Astrocyte (in vitro differentiated cells and primary cell): ENCODE results near the gene PRKCA. TPM values are rescaled to one million over a fixed set of nuclear protein-coding genes. Genes with fewer than 3 reads are reported as not detected.
A peak's percentile ranks its signal among the peaks of the same experiment; 100 is the strongest.

Experiments used
- DNase-seq: peaks from one replicate; pipeline ENCODE4 v3.0.0-alpha.2; 2010; ENCODE audit warnings: low read depth
- FAIRE-seq: peaks from 2 replicates; lab custom pipeline; 2011; peaks lifted over from hg19 to GRCh38; lab: Jason Lieb, UNC
- H2AFZ ChIP-seq: 2 replicates; pipeline ENCODE4 v1.6.0; 2012; ENCODE audit warnings: low read depth, low read length, inconsistent platforms
- H3K27ac ChIP-seq: 2 replicates; pipeline ENCODE4 v1.5.1; 2011; ENCODE audit warnings: low read depth, low read length, inconsistent platforms
- H3K27me3 ChIP-seq: 2 replicates; pipeline ENCODE4 v1.6.0; 2011; ENCODE audit warnings: low read length, inconsistent platforms; ENCODE audit not compliant: insufficient read depth
- H3K36me3 ChIP-seq: 2 replicates; pipeline ENCODE4 v1.5.1; 2011; ENCODE audit warnings: low read length, inconsistent platforms; ENCODE audit not compliant: insufficient read depth
- H3K4me1 ChIP-seq: 2 replicates; pipeline ENCODE4 v1.5.1; 2011; ENCODE audit warnings: low read length, inconsistent platforms; ENCODE audit not compliant: insufficient read depth
- H3K4me2 ChIP-seq: 2 replicates; pipeline ENCODE4 v1.6.0; 2012; ENCODE audit warnings: low read length, inconsistent platforms
- H3K4me3 ChIP-seq: 2 replicates; pipeline ENCODE4 v1.5.1; 2011; ENCODE audit warnings: low read depth, mild to moderate bottlenecking, low read length, inconsistent platforms; ENCODE audit not compliant: insufficient read depth
- H3K79me2 ChIP-seq: 2 replicates; pipeline ENCODE4 v1.6.0; 2012; ENCODE audit warnings: mild to moderate bottlenecking, low read length, inconsistent platforms; ENCODE audit not compliant: insufficient read depth
- H3K9ac ChIP-seq: 2 replicates; pipeline ENCODE4 v1.6.0; 2012; ENCODE audit warnings: mild to moderate bottlenecking, low read length, inconsistent platforms
- H3K9me3 ChIP-seq: 2 replicates; pipeline ENCODE4 v1.5.1; 2012; ENCODE audit warnings: low read depth, mild to moderate bottlenecking, low read length, inconsistent platforms; ENCODE audit not compliant: insufficient read depth
- H4K20me1 ChIP-seq: 2 replicates; pipeline ENCODE4 v1.6.0; 2012; ENCODE audit warnings: low read length, inconsistent platforms; ENCODE audit not compliant: insufficient read depth
- H3K27ac Mint-ChIP-seq: one replicate; pipeline ENCODE4 v1.8.0; 2021; ENCODE audit warnings: mild to moderate bottlenecking, mixed read lengths; ENCODE audit not compliant: unreplicated experiment
- H3K27me3 Mint-ChIP-seq: one replicate; pipeline ENCODE4 v1.8.0; 2021; ENCODE audit warnings: low read depth, mixed read lengths; ENCODE audit not compliant: unreplicated experiment
- H3K36me3 Mint-ChIP-seq: one replicate; pipeline ENCODE4 v1.8.0; 2021; ENCODE audit warnings: low read depth, mixed read lengths; ENCODE audit not compliant: unreplicated experiment
- H3K4me1 Mint-ChIP-seq: one replicate; pipeline ENCODE4 v1.8.0; 2021; ENCODE audit warnings: low read depth, mixed read lengths; ENCODE audit not compliant: unreplicated experiment
- H3K4me3 Mint-ChIP-seq: one replicate; pipeline ENCODE4 v1.8.0; 2021; ENCODE audit warnings: mild to moderate bottlenecking, moderate library complexity, mixed read lengths; ENCODE audit not compliant: unreplicated experiment
- H3K9me3 Mint-ChIP-seq: one replicate; pipeline ENCODE4 v1.8.0; 2021; ENCODE audit warnings: mild to moderate bottlenecking, mixed read lengths; ENCODE audit not compliant: unreplicated experiment
- EZH2 ChIP-seq: IDR thresholded peaks from 2 replicates; pipeline ENCODE4 v1.6.1; 2012; ENCODE audit warnings: mild to moderate bottlenecking, low read length, inconsistent platforms; ENCODE audit not compliant: insufficient read depth
- total RNA-seq: library from RNA; stranded (reverse); gene quantifications from 2 replicates; pipeline ENCODE4 v1.2.1, GENCODE V29; 2021
- TF ChIP-seq, protein P1 (sequence below): IDR thresholded peaks from 2 replicates; pipeline ENCODE4 v1.5.1; 2011; ENCODE audit warnings: low read depth, mild to moderate bottlenecking, inconsistent platforms, low read length, moderate library complexity; ENCODE audit not compliant: insufficient read depth

Gene PRKCA
- total RNA-seq, 1 donor from 2014 or later = 49.9 TPM

- peaks cover 2% of the 10 kb centered on the region for H3K36me3 Mint-ChIP-seq
- Histone ChIP-seq H3K4me1 (peaks cover 2% of the 10 kb centered on the region), H2AFZ (no peak overlapping the region), H3K36me3 (no peaks in the 10 kb centered on the region), H3K27me3 (no peaks in the 10 kb centered on the region), H3K79me2 (no peaks in the 10 kb centered on the region), H3K4me2 (no peak overlapping the region), H3K9me3 (no peaks in the 10 kb centered on the region), H3K4me3 (no peak overlapping the region), H3K27ac (no peak overlapping the region), H4K20me1 (no peaks in the 10 kb centered on the region), H3K9ac (no peak overlapping the region)
- DNase-seq = no peak
- no peak overlapping the region for H3K27ac Mint-ChIP-seq
- no peak overlapping the region for H3K4me3 Mint-ChIP-seq
- TF ChIP-seq, protein P1, sequence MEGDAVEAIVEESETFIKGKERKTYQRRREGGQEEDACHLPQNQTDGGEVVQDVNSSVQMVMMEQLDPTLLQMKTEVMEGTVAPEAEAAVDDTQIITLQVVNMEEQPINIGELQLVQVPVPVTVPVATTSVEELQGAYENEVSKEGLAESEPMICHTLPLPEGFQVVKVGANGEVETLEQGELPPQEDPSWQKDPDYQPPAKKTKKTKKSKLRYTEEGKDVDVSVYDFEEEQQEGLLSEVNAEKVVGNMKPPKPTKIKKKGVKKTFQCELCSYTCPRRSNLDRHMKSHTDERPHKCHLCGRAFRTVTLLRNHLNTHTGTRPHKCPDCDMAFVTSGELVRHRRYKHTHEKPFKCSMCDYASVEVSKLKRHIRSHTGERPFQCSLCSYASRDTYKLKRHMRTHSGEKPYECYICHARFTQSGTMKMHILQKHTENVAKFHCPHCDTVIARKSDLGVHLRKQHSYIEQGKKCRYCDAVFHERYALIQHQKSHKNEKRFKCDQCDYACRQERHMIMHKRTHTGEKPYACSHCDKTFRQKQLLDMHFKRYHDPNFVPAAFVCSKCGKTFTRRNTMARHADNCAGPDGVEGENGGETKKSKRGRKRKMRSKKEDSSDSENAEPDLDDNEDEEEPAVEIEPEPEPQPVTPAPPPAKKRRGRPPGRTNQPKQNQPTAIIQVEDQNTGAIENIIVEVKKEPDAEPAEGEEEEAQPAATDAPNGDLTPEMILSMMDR = no peak
- TF ChIP-seq EZH2 = no peak
- no peaks in the 10 kb centered on the region for H3K27me3 Mint-ChIP-seq
- peaks cover 3% of the 10 kb centered on the region for H3K4me1 Mint-ChIP-seq
- no peak for FAIRE-seq
- H3K9me3 Mint-ChIP-seq = no peaks in the 10 kb centered on the region
Measured at GRCh38 chr17:66772148-66772812, 469.9 kb downstream of the PRKCA start.

DNA sequence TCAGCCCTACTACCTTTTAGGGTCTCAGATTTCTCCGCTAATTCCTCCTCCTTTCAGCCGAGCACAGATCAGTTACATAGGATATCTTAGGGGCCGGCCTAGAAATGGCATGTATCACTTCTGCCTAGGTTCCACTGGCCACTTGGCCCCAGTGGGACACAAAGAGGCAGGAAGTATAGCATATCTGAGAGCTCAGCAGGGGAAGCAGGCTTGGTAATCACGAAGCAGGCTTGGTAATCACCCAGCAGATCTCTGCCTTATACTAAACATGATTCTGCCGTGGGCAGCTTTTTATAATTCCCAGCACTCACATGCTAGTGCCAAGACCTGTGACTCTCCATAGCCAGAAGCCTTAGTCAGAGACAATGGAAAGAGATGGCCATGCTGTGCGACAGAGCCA lies 472.9 kb downstream of the PRKCA start:
- Histone ChIP-seq H3K27ac (no peak overlapping the region), H2AFZ (no peak overlapping the region), H4K20me1 (no peaks in the 10 kb centered on the region), H3K4me3 (no peak overlapping the region), H3K36me3 (no peaks in the 10 kb centered on the region), H3K27me3 (no peaks in the 10 kb centered on the region), H3K4me1 (peaks cover 8% of the 10 kb centered on the region), H3K9me3 (no peaks in the 10 kb centered on the region), H3K4me2 (no peak overlapping the region), H3K79me2 (no peaks in the 10 kb centered on the region), H3K9ac (no peak overlapping the region)
- TF ChIP-seq, protein P1 = no peak
- no peak for TF ChIP-seq EZH2
- Mint-ChIP-seq H3K27me3 (no peaks in the 10 kb centered on the region), H3K4me3 (no peak overlapping the region), H3K4me1 (peaks cover 7% of the 10 kb centered on the region), H3K36me3 (peaks cover 7% of the 10 kb centered on the region), H3K9me3 (no peaks in the 10 kb centered on the region), H3K27ac (peak overlapping the region; percentile 4)
- FAIRE-seq (no peak), DNase-seq (no peak)

DNA sequence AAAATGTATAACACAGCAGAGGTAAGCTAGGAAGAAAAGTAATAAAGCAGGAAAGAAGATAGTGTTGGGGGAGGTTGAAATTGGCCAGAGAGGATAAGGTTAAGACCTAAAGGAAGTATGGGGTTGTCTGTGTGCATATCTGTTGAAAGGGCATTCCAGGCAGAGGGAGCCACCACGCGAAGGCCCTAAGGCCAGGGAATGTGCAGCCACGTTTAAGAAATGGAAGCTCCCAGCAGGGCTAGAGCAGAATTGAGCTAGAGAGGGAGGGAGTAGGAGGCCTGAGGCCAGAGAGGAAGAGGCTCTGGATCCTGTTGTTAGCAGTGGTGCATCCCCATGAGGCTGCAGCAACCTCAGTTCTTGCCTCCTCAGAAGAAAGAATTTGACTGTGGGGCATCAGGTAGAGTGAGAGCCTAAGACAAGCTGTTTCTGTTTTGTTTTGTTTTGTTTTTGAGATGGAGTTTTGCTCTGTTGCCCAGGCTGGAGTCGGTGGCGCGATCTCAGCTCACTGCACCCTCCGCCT lies 473.5 kb downstream of the PRKCA start:
- no peak for DNase-seq
- H3K4me3 Mint-ChIP-seq = no peak overlapping the region
- H3K36me3 Mint-ChIP-seq = peaks cover 7% of the 10 kb centered on the region
- no peaks in the 10 kb centered on the region for H3K27me3 ChIP-seq
- H2AFZ ChIP-seq = no peak overlapping the region
- peaks cover 8% of the 10 kb centered on the region for H3K4me1 ChIP-seq
- no peaks in the 10 kb centered on the region for H3K27me3 Mint-ChIP-seq
- H3K27ac ChIP-seq = no peak overlapping the region
- no peaks in the 10 kb centered on the region for H3K36me3 ChIP-seq
- H3K4me3 ChIP-seq = no peak overlapping the region
- no peaks in the 10 kb centered on the region for H4K20me1 ChIP-seq
- FAIRE-seq = no peak
- H3K4me2 ChIP-seq = no peak overlapping the region
- TF ChIP-seq, protein P1 = no peak
- no peak for TF ChIP-seq EZH2
- no peak overlapping the region for H3K9ac ChIP-seq
- H3K79me2 ChIP-seq = no peaks in the 10 kb centered on the region
- H3K9me3 ChIP-seq = no peaks in the 10 kb centered on the region
- H3K4me1 Mint-ChIP-seq = peaks cover 7% of the 10 kb centered on the region
- no peaks in the 10 kb centered on the region for H3K9me3 Mint-ChIP-seq
- no peak overlapping the region for H3K27ac Mint-ChIP-seq
